NCI-H1930 (cell line): Measurements from ENCODE around the gene CHRNG.

Experiments
- DNase-seq, 2 experiments: peaks; one replicate each; lab custom pipeline; 2025; lab: John Stamatoyannopoulos, UW

The CHRNG gene

GRCh38 chr2:232539298-232540231 is at the start of gene CHRNG:
CHRNG (plus strand) TSS chr2:232539692; CDS start chr2:232539748, 56 bp downstream.
- DNase-seq, result no peak

- no peak for DNase-seq
These were observed 49.0 kb upstream of the CHRNG start for GRCh38 chr2:232490221-232491138.

- DNase-seq, result no peak
These were observed 48.2 kb upstream of the CHRNG start for GRCh38 chr2:232491139-232491780.

GRCh38 chr2:232492236-232492848 is 47.1 kb upstream of the CHRNG start:
- no peak for DNase-seq

- no peak for DNase-seq
These were observed 46.4 kb upstream of the CHRNG start for GRCh38 chr2:232492963-232493700.

- no peak for DNase-seq
These were observed 45.6 kb upstream of the CHRNG start for GRCh38 chr2:232493701-232494474.

- DNase-seq, result no peak
These were observed 45.0 kb upstream of the CHRNG start for GRCh38 chr2:232494542-232494941.

GRCh38 chr2:232495292-232495691 is 44.2 kb upstream of the CHRNG start:
- DNase-seq, result no peak

GRCh38 chr2:232496501-232497270 is 42.8 kb upstream of the CHRNG start:
- no peak for DNase-seq

- no peak for DNase-seq
These were observed 42.1 kb upstream of the CHRNG start for GRCh38 chr2:232497348-232497747.

GRCh38 chr2:232498452-232498851 is 41.0 kb upstream of the CHRNG start:
- DNase-seq, result no peak

GRCh38 chr2:232501331-232501771 is 38.1 kb upstream of the CHRNG start:
- DNase-seq, result no peak

GRCh38 chr2:232501794-232502390 is 37.6 kb upstream of the CHRNG start:
- DNase-seq, result no peak

- DNase-seq, result no peak
These were observed 37.0 kb upstream of the CHRNG start for GRCh38 chr2:232502511-232502910.

- peak in 1 of 2 experiments; percentile 54 for DNase-seq
These were observed 36.3 kb upstream of the CHRNG start for GRCh38 chr2:232502911-232503808.

GRCh38 chr2:232503809-232504323 is 35.6 kb upstream of the CHRNG start:
- DNase-seq, result no peak

- no peak for DNase-seq
These were observed 35.1 kb upstream of the CHRNG start for GRCh38 chr2:232504438-232504837.

GRCh38 chr2:232505856-232506255 is 33.6 kb upstream of the CHRNG start:
- no peak for DNase-seq
